ENCODE data around the gene OR6K3.
"Not testable (repeated sequence)": the region's sequence is repeated elsewhere in the genome, so short reads cannot be mapped to it uniquely, and the experiment has no call there.

OR6K3 gene

DNA sequence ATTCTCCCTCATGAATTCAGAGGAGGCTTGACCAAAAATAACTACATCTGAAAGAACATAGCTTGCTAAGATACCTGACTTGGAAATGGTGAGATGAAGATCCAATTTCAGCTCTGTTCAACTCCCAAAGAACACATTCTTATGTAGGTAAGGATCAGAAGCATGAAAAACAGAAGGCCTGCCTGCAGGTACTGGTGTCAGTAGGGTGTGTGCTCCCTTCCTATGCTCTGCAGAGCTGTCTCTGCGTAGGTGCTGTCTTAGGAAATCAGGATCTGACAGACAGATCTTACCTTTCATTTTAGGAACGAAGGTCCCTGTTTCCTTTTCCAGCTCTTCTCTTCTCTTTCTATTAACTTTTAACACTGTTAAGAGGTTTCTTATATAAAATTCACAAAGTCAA lies 14.4 kb downstream of the OR6K3 start:
- TF ChIP-seq, protein P1, sequence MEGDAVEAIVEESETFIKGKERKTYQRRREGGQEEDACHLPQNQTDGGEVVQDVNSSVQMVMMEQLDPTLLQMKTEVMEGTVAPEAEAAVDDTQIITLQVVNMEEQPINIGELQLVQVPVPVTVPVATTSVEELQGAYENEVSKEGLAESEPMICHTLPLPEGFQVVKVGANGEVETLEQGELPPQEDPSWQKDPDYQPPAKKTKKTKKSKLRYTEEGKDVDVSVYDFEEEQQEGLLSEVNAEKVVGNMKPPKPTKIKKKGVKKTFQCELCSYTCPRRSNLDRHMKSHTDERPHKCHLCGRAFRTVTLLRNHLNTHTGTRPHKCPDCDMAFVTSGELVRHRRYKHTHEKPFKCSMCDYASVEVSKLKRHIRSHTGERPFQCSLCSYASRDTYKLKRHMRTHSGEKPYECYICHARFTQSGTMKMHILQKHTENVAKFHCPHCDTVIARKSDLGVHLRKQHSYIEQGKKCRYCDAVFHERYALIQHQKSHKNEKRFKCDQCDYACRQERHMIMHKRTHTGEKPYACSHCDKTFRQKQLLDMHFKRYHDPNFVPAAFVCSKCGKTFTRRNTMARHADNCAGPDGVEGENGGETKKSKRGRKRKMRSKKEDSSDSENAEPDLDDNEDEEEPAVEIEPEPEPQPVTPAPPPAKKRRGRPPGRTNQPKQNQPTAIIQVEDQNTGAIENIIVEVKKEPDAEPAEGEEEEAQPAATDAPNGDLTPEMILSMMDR (IDR thresholded peaks at IDR 0.05), result no peak
- no peak for TF ChIP-seq ZFX (IDR thresholded peaks at IDR 0.05; ENCODE audit: borderline replicate concordance)
- H3K27ac ChIP-seq, result no peak overlapping the region

DNA sequence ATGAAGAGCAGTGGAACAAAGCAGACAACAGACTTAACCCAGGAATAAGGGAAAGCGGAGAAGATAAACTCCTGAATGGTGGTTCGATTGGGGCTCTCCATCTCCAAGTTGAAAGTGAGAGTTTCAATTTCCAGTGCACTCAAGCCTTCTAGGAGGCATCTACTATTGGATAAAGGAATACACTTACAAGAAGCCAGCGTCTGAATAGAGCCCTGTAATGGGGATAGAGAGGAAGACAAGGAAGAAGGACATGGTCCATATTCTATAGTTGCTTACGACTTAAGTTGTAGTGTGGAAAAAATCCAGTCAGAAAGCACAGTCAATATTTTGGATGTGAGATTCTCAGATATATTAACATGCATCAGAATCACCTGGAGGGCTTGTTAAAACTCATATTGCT lies 20.0 kb downstream of the OR6K3 start, which contains the start of gene OR6K2:
TSS of gene OR6K2 (minus strand) at position 101 of the 400 bp plus-strand sequence. CDS start at position 101, 0 bp downstream.
- TF ChIP-seq, protein P1 (IDR thresholded peaks at IDR 0.05), result no peak
- no peak for TF ChIP-seq ZFX (IDR thresholded peaks at IDR 0.05; ENCODE audit: borderline replicate concordance)
- H3K27ac ChIP-seq, result no peak within 1 kb of the TSS

DNA sequence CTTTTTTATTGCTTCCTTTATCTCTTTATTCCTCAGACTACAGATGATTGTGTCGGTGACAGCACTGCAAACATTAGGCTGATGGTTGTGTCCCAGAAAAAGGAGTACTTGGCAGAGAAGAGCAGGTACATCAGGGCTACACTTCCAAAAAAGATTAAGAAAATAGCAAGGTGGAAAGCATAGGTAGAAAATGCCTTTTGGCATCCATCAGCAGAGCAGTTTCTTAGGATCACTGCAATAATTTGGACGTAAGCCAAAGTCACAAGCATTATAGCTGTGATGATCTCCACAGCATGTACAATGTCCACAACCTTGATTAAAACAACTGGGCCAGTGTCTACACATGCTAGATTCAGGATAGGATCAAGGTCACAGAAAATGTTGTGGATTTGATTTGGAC lies 25.9 kb downstream of the OR6K3 start:
- no peak overlapping the region for H3K27ac ChIP-seq
- no peak for TF ChIP-seq ZFX (IDR thresholded peaks at IDR 0.05; ENCODE audit: borderline replicate concordance)
- TF ChIP-seq, protein P1 (IDR thresholded peaks at IDR 0.05), result no peak

DNA sequence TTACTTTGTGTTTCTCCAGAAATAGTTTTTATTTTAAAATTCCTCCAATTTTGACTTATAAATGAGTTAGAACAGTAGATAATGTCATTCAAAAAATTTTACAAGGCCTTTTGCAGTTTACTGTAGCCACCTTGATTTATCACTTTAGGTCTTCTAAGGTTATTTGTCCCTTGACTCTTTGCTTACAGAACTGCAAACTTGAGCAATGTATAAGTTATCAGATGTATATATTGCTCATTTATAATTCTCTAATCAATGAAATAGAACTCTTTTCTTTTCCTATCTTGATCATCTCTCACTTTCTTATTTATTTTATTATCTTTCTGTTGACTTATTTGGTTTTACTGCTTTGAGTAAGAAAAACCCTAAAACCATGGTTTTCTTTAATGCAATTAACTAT lies 28.2 kb downstream of the OR6K3 start:
- H3K27ac ChIP-seq, result no peak overlapping the region
- TF ChIP-seq ZFX (IDR thresholded peaks at IDR 0.05; ENCODE audit: borderline replicate concordance), result no peak
- TF ChIP-seq, protein P1 (IDR thresholded peaks at IDR 0.05), result no peak

DNA sequence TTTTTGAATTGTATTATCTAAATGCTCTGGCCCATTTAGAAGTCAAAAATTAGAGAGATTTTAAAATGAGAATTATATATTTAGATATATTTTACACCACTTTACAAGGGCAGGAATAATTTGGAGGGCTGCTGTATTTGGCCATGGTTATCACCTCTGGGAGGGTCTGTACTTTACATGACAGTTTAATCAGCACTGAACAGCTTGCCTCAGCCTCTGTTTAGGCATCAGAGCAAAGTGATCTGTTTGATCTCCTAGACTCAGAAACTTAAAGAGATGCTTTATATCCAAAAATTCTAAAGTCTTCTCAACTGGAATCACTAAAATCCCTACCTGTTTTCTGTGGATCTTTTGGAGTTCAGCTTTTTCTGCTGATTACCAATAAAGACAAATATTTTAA lies 28.6 kb downstream of the OR6K3 start:
- TF ChIP-seq, protein P1 (IDR thresholded peaks at IDR 0.05), result no peak
- TF ChIP-seq ZFX (IDR thresholded peaks at IDR 0.05; ENCODE audit: borderline replicate concordance), result no peak

DNA sequence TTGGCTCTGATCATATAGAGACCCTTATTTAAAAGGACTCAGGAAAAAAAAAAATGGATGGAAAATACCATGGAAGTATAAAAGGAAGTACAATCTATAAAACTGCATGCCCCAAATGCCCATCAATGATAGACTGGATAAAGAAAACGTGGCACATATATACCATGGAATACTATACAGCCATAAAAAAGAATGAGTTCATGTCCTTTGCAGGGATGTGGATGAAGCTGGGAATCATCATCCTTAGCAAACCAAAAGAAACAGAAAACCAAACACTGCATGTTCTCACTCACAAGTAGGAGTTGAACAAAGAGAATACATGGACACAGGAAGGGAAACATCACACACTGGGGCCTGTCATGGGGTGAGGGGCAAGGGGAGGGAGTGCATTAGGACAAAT lies 29.4 kb downstream of the OR6K3 start:
- not testable (repeated sequence) for H3K27ac ChIP-seq

More for the DNA sequence above, 28.6 kb downstream of the OR6K3 start:
- H3K27ac ChIP-seq, result no peak overlapping the region

DNA sequence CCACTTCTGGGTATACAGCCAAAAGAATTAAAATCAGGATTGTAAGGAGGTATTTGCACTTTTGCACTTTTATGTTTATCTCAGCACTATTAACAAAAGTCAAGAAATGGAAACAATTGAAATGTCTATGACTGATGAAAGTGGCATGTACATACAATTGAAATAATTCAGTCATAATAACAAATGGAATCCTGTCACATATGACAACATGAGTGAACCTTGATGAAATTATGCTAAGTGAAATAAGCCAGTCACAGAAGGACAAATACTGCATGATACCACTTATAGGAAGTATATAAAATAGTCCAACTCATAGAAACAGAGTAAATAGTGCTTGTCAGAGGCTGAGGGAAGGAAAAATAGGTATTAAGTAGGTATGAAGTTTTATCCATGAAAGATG lies 30.6 kb downstream of the OR6K3 start:
- TF ChIP-seq ZFX (IDR thresholded peaks at IDR 0.05; ENCODE audit: borderline replicate concordance), result no peak
- TF ChIP-seq, protein P1 (IDR thresholded peaks at IDR 0.05), result no peak
- H3K27ac ChIP-seq, result no peak overlapping the region

DNA sequence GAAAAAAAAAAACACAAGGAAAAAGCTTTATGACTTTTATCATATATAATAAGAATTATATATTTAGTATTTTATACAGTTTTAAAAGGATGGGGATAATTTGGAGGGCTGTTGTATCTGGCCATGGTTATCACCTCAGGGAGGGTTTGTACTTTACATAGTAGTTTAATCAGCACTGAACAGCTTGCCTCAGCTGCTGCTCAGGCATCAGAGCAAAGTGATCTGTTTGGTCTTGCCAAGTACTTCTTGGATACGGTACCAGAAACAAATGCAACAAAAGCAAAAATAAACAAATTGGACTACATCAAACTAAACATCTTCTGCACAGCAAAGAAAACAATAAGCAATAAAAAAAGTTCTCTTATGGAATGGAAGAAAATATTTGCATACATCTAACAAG lies 31.4 kb downstream of the OR6K3 start:
- H3K27ac ChIP-seq, result no peak overlapping the region
- no peak for TF ChIP-seq ZFX (IDR thresholded peaks at IDR 0.05; ENCODE audit: borderline replicate concordance)
- TF ChIP-seq, protein P1 (IDR thresholded peaks at IDR 0.05), result no peak

DNA sequence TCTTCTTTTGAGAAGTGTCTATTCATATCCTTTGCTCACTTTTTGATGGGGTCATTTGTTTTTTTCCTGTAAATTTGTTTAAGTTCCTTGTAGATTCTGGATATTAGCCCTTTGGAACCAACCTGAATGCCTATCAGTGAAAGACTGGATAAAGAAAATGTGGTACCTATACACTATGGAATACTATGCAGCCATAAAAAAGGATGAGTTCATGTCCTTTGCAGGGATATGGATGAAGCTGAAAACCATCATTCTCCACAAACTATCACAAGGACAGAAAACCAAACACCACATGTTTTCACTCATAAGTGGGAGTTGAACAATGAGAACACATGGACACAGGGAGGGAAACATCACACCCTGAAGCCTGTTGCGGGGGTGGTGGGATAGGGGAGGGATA lies 32.2 kb downstream of the OR6K3 start:
- H3K27ac ChIP-seq, result not testable (repeated sequence)
